Loucy (cell line): Measurements from ENCODE around the gene CYP4F8.
"Not testable (repeated sequence)": the region's sequence is repeated elsewhere in the genome, so short reads cannot be mapped to it uniquely, and the experiment has no call there.

Experiments
- EZH2phosphoT487 ChIP-seq: fragments of 200-600 bp; IDR thresholded peaks from 2 replicates; pipeline ENCODE4 v1.6.1; 2018; ENCODE audit warnings: antibody characterized with exemption, mild to moderate bottlenecking, moderate library complexity, borderline replicate concordance
- TF ChIP-seq, protein P1 (sequence below): fragments of 200-600 bp; sonication (generic); conservative IDR thresholded peaks from 2 replicates; pipeline ENCODE4 v1.5.1; 2014; ENCODE audit warnings: mild to moderate bottlenecking, antibody characterized with exemption, low read length

DNA sequence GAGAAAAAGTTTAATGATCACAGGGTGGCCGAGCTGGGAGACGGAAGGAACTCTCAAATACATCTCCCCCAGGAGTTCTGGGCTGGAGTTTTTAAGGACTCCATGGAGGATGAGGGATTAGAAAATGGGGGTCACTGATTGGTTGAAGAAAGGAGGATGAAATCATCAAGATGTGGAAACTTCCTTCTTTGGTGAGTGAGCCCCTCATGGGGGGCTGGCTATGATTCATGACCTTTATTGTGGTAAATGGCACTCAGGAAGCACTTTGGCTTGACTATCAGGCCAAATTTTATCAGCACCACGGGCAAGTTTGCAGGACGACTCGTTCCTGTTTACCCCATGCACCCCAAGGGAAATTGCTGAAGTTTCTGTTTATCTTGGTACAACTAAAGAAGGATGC, 22.5 kb upstream of the CYP4F8 start:
- TF ChIP-seq, protein P1, sequence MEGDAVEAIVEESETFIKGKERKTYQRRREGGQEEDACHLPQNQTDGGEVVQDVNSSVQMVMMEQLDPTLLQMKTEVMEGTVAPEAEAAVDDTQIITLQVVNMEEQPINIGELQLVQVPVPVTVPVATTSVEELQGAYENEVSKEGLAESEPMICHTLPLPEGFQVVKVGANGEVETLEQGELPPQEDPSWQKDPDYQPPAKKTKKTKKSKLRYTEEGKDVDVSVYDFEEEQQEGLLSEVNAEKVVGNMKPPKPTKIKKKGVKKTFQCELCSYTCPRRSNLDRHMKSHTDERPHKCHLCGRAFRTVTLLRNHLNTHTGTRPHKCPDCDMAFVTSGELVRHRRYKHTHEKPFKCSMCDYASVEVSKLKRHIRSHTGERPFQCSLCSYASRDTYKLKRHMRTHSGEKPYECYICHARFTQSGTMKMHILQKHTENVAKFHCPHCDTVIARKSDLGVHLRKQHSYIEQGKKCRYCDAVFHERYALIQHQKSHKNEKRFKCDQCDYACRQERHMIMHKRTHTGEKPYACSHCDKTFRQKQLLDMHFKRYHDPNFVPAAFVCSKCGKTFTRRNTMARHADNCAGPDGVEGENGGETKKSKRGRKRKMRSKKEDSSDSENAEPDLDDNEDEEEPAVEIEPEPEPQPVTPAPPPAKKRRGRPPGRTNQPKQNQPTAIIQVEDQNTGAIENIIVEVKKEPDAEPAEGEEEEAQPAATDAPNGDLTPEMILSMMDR, result not testable (repeated sequence)
- TF ChIP-seq EZH2phosphoT487, result not testable (repeated sequence)
